ENCODE results near the gene SOX18. TPM values are rescaled to one million over a fixed set of nuclear protein-coding genes. Genes with fewer than 3 reads are reported as not detected.

Gene SOX18
- total RNA-seq: 56.7 TPM
- polyA plus RNA-seq (ENCODE audit: insufficient read depth, low read depth, low replicate concordance): 36.5 TPM
- long read RNA-seq, donor 1, transcript SOX18-201 (2 exons, 1,864 nt): major isoform, 9 of 9 reads
- long read RNA-seq, donor 1, partial matches to known transcripts: 0 of 9 reads
- long read RNA-seq, donor 1, other reads (novel, unspliced or antisense): 0 of 9 reads
- long read RNA-seq, donor 2, transcript SOX18-201 (2 exons, 1,864 nt): major isoform, 8 of 8 reads
- long read RNA-seq, donor 2, partial matches to known transcripts: 0 of 8 reads
- long read RNA-seq, donor 2, other reads (novel, unspliced or antisense): 0 of 8 reads
- long read RNA-seq, donor 3, transcript SOX18-201 (2 exons, 1,864 nt): major isoform, 12 of 12 reads
- long read RNA-seq, donor 3, partial matches to known transcripts: 0 of 12 reads
- long read RNA-seq, donor 3, other reads (novel, unspliced or antisense): 0 of 12 reads
- long read RNA-seq, donor 4, transcript SOX18-201 (2 exons, 1,864 nt): major isoform, 7 of 7 reads
- long read RNA-seq, donor 4, partial matches to known transcripts: 0 of 7 reads
- long read RNA-seq, donor 4, other reads (novel, unspliced or antisense): 0 of 7 reads
- long read RNA-seq, donor 5: 0 reads
- long read RNA-seq, donor 6, transcript SOX18-201 (2 exons, 1,864 nt): major isoform, 9 of 9 reads
- long read RNA-seq, donor 6, partial matches to known transcripts: 0 of 9 reads
- long read RNA-seq, donor 6, other reads (novel, unspliced or antisense): 0 of 9 reads
- long read RNA-seq, donor 7, transcript SOX18-201 (2 exons, 1,864 nt): major isoform, 23 of 52 reads
- long read RNA-seq, donor 7, partial matches to known transcripts: 29 of 52 reads
- long read RNA-seq, donor 7, other reads (novel, unspliced or antisense): 0 of 52 reads
- long read RNA-seq, donor 8, transcript SOX18-201 (2 exons, 1,864 nt): major isoform, 15 of 15 reads
- long read RNA-seq, donor 8, partial matches to known transcripts: 0 of 15 reads
- long read RNA-seq, donor 8, other reads (novel, unspliced or antisense): 0 of 15 reads
- long read RNA-seq, donor 9, partial matches to known transcripts: 0 of 3 reads
- long read RNA-seq, donor 9, other reads (novel, unspliced or antisense): 0 of 3 reads
- long read RNA-seq, donor 10, transcript SOX18-201 (2 exons, 1,864 nt): major isoform, 5 of 5 reads
- long read RNA-seq, donor 10, partial matches to known transcripts: 0 of 5 reads
- long read RNA-seq, donor 10, other reads (novel, unspliced or antisense): 0 of 5 reads

DNA sequence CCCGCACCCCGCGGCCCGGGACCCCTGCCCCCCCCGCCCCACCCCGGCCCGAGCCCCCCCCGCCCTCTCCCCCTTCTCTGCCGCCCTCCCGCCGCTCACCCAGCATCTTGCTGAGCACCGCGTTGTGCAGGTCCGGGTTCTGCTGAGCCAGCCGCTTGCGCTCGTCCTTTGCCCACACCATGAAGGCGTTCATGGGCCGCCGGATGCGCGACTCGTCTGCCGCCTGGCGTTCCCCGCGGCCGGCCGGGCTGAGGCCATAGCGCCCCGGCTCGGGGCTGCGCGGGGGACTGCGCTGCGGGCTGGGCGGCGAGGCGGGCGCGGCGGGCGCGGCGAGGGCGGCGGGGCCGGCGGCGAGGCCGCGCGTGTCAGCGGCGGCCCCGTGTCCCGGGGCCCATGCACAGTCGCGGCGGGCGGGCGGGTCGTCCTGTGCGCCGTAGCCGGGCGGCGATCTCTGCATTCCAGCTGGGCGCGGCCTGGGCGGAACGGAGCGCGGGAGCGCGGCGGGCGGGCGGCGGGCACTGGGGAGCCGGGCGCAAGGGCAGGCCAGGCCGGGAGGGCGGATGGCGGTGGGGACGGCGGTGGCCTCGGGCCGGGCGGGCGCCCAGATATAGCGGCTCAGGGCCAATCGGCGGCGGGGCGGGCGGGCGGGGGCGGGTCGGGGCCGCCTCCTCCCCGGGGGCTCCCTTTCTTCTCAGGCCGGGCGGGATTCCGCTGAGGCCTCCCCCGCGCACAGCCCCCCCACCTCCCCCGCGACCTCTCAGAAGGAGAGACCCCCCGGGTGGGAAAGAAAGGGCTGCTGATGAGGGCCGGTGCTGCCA lies at the start of gene SOX18:
Gene SOX18, minus strand, starts transcription at position 580 of the 818 bp plus-strand sequence. Its CDS starts 123 bp downstream, at position 457.
- DNase-seq (peak in 2 of 5 donors; percentile 63 to 86), FAIRE-seq (no peak)
- Histone ChIP-seq H3K27me3 (ENCODE audit: control insufficient read depth, insufficient read depth, low read length) (peaks cover 7% of the 10 kb centered on the region), H3K4me1 (ENCODE audit: control insufficient read depth in 2 of 3, insufficient read depth in 2 of 3, low read depth in 1 of 3, low read length in 3 of 3) (peaks cover 0 to 12% (median 0%) of the 10 kb centered on the region in 3 donors), H3K4me3 (ENCODE audit: low read length in 3 of 3) (peak within 1 kb of the TSS in 1 of 3 donors; percentile 46), H3K9me3 (ENCODE audit: control insufficient read depth in 2 of 3, insufficient read depth in 1 of 3, low read length in 3 of 3) (no peaks in the 10 kb centered on the region), H3K9ac (ENCODE audit: low read length in 3 of 3) (no peak within 1 kb of the TSS), H3K36me3 (ENCODE audit: control insufficient read depth in 2 of 3, insufficient read depth in 3 of 3, low read length in 3 of 3) (no peaks in the 10 kb centered on the region), H3K27ac (ENCODE audit: low read depth in 2 of 2, low read length in 2 of 2) (peak within 1 kb of the TSS; percentile 54 to 68)
- TF ChIP-seq, protein P1, sequence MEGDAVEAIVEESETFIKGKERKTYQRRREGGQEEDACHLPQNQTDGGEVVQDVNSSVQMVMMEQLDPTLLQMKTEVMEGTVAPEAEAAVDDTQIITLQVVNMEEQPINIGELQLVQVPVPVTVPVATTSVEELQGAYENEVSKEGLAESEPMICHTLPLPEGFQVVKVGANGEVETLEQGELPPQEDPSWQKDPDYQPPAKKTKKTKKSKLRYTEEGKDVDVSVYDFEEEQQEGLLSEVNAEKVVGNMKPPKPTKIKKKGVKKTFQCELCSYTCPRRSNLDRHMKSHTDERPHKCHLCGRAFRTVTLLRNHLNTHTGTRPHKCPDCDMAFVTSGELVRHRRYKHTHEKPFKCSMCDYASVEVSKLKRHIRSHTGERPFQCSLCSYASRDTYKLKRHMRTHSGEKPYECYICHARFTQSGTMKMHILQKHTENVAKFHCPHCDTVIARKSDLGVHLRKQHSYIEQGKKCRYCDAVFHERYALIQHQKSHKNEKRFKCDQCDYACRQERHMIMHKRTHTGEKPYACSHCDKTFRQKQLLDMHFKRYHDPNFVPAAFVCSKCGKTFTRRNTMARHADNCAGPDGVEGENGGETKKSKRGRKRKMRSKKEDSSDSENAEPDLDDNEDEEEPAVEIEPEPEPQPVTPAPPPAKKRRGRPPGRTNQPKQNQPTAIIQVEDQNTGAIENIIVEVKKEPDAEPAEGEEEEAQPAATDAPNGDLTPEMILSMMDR (IDR thresholded peaks at IDR 0.05; ENCODE audit: borderline replicate concordance, extremely low read depth, insufficient read depth): no peak
- intact Hi-C loops (cut with DNase I): no loop called here

DNA sequence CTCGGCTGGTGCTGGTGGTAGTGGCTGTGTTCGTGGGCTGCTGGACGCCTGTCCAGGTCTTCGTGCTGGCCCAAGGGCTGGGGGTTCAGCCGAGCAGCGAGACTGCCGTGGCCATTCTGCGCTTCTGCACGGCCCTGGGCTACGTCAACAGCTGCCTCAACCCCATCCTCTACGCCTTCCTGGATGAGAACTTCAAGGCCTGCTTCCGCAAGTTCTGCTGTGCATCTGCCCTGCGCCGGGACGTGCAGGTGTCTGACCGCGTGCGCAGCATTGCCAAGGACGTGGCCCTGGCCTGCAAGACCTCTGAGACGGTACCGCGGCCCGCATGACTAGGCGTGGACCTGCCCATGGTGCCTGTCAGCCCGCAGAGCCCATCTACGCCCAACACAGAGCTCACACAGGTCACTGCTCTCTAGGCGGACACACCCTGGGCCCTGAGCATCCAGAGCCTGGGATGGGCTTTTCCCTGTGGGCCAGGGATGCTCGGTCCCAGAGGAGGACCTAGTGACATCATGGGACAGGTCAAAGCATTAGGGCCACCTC lies 49.1 kb upstream of the SOX18 start:
- TF ChIP-seq, protein P1 (IDR thresholded peaks at IDR 0.05; ENCODE audit: borderline replicate concordance, extremely low read depth, insufficient read depth): no peak
- Histone ChIP-seq H3K36me3 (ENCODE audit: control insufficient read depth in 2 of 3, insufficient read depth in 3 of 3, low read length in 3 of 3) (no peaks in the 10 kb centered on the region), H3K4me1 (ENCODE audit: control insufficient read depth in 2 of 3, insufficient read depth in 2 of 3, low read depth in 1 of 3, low read length in 3 of 3) (no peaks in the 10 kb centered on the region), H3K9ac (ENCODE audit: low read length in 3 of 3) (no peak overlapping the region), H3K4me3 (ENCODE audit: low read length in 3 of 3) (no peak overlapping the region), H3K27ac (ENCODE audit: low read depth in 2 of 2, low read length in 2 of 2) (no peak overlapping the region), H3K9me3 (ENCODE audit: control insufficient read depth in 2 of 3, insufficient read depth in 1 of 3, low read length in 3 of 3) (peaks cover 0 to 2% (median 0%) of the 10 kb centered on the region in 3 donors), H3K27me3 (ENCODE audit: control insufficient read depth, insufficient read depth, low read length) (peaks cover 2% of the 10 kb centered on the region)
- FAIRE-seq (no peak), DNase-seq (no peak)
- intact Hi-C loops (cut with DNase I): no loop called here

DNA sequence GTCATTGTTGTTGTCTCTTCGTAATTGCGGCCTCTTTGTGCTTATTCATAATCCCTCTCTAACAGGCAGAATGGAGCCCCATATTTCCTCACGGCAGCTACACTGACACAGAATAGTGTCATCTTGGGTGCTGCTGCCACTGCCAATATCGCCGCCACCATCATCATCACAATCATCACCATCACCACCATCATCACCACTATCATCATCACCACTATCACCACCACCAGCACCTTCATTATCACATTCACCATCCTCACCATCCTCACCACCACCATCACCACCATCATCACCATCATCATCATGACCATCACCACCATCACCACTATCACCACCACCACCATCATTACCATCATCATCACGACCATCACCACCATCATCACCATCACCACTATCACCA lies 47.1 kb upstream of the SOX18 start:
- Histone ChIP-seq H3K4me3 (ENCODE audit: low read length in 3 of 3) (no peak overlapping the region), H3K27ac (ENCODE audit: low read depth in 2 of 2, low read length in 2 of 2) (no peak overlapping the region), H3K36me3 (ENCODE audit: control insufficient read depth in 2 of 3, insufficient read depth in 3 of 3, low read length in 3 of 3) (no peaks in the 10 kb centered on the region), H3K9ac (ENCODE audit: low read length in 3 of 3) (no peak overlapping the region), H3K27me3 (ENCODE audit: control insufficient read depth, insufficient read depth, low read length) (peaks cover under 1% of the 10 kb centered on the region), H3K9me3 (ENCODE audit: control insufficient read depth in 2 of 3, insufficient read depth in 1 of 3, low read length in 3 of 3) (peaks cover 0 to 2% (median 0%) of the 10 kb centered on the region in 3 donors), H3K4me1 (ENCODE audit: control insufficient read depth in 2 of 3, insufficient read depth in 2 of 3, low read depth in 1 of 3, low read length in 3 of 3) (no peaks in the 10 kb centered on the region)
- intact Hi-C loops (cut with DNase I): no loop called here
- no peak for FAIRE-seq
- DNase-seq: no peak
- TF ChIP-seq, protein P1 (IDR thresholded peaks at IDR 0.05; ENCODE audit: borderline replicate concordance, extremely low read depth, insufficient read depth): no peak

All from kidney (tissue), 22 donors.